Caco-2 (cell line): ENCODE measurements around the gene NOSIP. TPM values are rescaled to one million over a fixed set of nuclear protein-coding genes. Genes with fewer than 3 reads are reported as not detected.

Source experiments
- BruUV-seq: library from RNA; stranded (reverse); fragments of 400-500 nt; replicated peaks from 2 replicates; lab custom pipeline; 2021; lab: Mats Ljungman, UMichigan
- CTCF ChIA-PET: fragments of 300-600 bp; sonication (Branson Sonifier 250); formaldehyde crosslinking; loops from one replicate; lab custom pipeline; 2022; ENCODE audit warnings: antibody characterized with exemption; lab: Charles Lee
- POLR2A ChIA-PET: fragments of 300-600 bp; sonication (Branson Sonifier 250); formaldehyde crosslinking; loops from one replicate; lab custom pipeline; 2022; ENCODE audit warnings: antibody characterized with exemption; lab: Charles Lee
- DNase-seq, 2 experiments: peaks; one replicate each; pipeline versions ENCODE4 v3.0.0 to v3.0.0-alpha.2; 2020 to 2022
- H3K27me3 ChIP-seq: replicated peaks from 2 replicates; pipeline ENCODE4 v1.6.0; 2011; ENCODE audit warnings: low read length; ENCODE audit not compliant: control insufficient read depth, insufficient read depth
- H3K36me3 ChIP-seq: 2 replicates; pipeline ENCODE4 v1.5.1; 2011; ENCODE audit warnings: low read length; ENCODE audit not compliant: control insufficient read depth, insufficient read depth
- H3K4me1 ChIP-seq: fragments of 250-450 bp; sonication (Bioruptor Pico); 2 replicates; pipeline ENCODE4 v1.5.1; 2020; ENCODE audit warnings: mild to moderate bottlenecking
- H3K4me3 ChIP-seq: 2 replicates; pipeline ENCODE4 v1.5.1; 2011; ENCODE audit warnings: low read depth, mild to moderate bottlenecking, control low read depth, low read length
- H3K9me3 ChIP-seq: fragments of 250-450 bp; sonication (Bioruptor Pico); 2 replicates; pipeline ENCODE4 v1.5.1; 2020; ENCODE audit warnings: mild to moderate bottlenecking, moderate library complexity
- H3K27ac Mint-ChIP-seq: one replicate; pipeline ENCODE4 v1.8.0; 2022; ENCODE audit warnings: mixed read lengths; ENCODE audit not compliant: unreplicated experiment
- H3K27me3 Mint-ChIP-seq: one replicate; pipeline ENCODE4 v1.8.0; 2022; ENCODE audit warnings: mixed read lengths; ENCODE audit not compliant: insufficient read depth, unreplicated experiment
- H3K36me3 Mint-ChIP-seq: one replicate; pipeline ENCODE4 v1.8.0; 2022; ENCODE audit warnings: mild to moderate bottlenecking, mixed read lengths; ENCODE audit not compliant: insufficient read depth, unreplicated experiment
- H3K4me1 Mint-ChIP-seq: one replicate; pipeline ENCODE4 v1.8.0; 2022; ENCODE audit warnings: low read depth, mixed read lengths; ENCODE audit not compliant: unreplicated experiment
- H3K4me3 Mint-ChIP-seq: one replicate; pipeline ENCODE4 v1.8.0; 2022; ENCODE audit warnings: mild to moderate bottlenecking, moderate library complexity, mixed read lengths; ENCODE audit not compliant: unreplicated experiment
- H3K9me3 Mint-ChIP-seq: one replicate; pipeline ENCODE4 v1.8.0; 2022; ENCODE audit warnings: mixed read lengths; ENCODE audit not compliant: unreplicated experiment
- CTCF ChIP-seq, 2 experiments: fragments of 200-600 bp in 1 of 2; IDR thresholded peaks; 1 replicate in 1 of 2; 2 replicates in 1 of 2; pipeline versions ENCODE4 v1.5.1 to v1.8.0; 2011 to 2022; ENCODE audit warnings: antibody characterized with exemption in 1 of 2, control low read depth in 1 of 2, inconsistent platforms in 1 of 2, low read depth in 1 of 2, low read length in 1 of 2, mild to moderate bottlenecking in 1 of 2, moderate library complexity in 1 of 2; ENCODE audit not compliant: insufficient read depth in 1 of 2, severe bottlenecking in 1 of 2, unreplicated experiment in 1 of 2
- intact Hi-C: fragments of 100-400 bp; cut with micrococcal nuclease; formaldehyde crosslinking; loops from one replicate; pipeline ENCODE4 v1.10.0; 2022; ENCODE audit not compliant: unreplicated experiment
- total RNA-seq: library from RNA; stranded (reverse); gene quantifications from 2 replicates; pipeline ENCODE4 v1.2.3, GENCODE V29; 2022

The NOSIP gene
- total RNA-seq, 1 experiment from 2014 or later = 74.7 TPM

GRCh38 chr19:49543032-49543431 lies 37.3 kb downstream of the NOSIP start:
- Histone ChIP-seq H3K4me3 (no peak overlapping the region), H3K27me3 (no peaks in the 10 kb centered on the region), H3K9me3 (no peaks in the 10 kb centered on the region), H3K36me3 (peaks cover 2% of the 10 kb centered on the region; the same call in 1 of the 2 replicates), H3K4me1 (0 out of 2 replicates have a peak, but pooled peaks cover 3% of the 10 kb centered on the region)
- Mint-ChIP-seq H3K4me1 (peaks cover 21% of the 10 kb centered on the region), H3K36me3 (peaks cover 24% of the 10 kb centered on the region), H3K27me3 (no peaks in the 10 kb centered on the region), H3K27ac (no peak overlapping the region), H3K4me3 (no peak overlapping the region), H3K9me3 (no peaks in the 10 kb centered on the region)
- no TSS peak for BruUV-seq
- ChIA-PET POLR2A (interaction anchor here (0.5 kb wide), 1 partner anchor 137 kb away, joined by 13 read pairs; no protein-coding TSS in a partner anchor), CTCF (no interaction called here)
- intact Hi-C loops = no loop called here
- no peak for TF ChIP-seq CTCF (IDR thresholded peaks at IDR 0.05; ENCODE audit: insufficient read depth in 1 of 2, low read depth in 1 of 2, low read length in 1 of 2, severe bottlenecking in 1 of 2, unreplicated experiment in 1 of 2)
- no peak for DNase-seq

DNA sequence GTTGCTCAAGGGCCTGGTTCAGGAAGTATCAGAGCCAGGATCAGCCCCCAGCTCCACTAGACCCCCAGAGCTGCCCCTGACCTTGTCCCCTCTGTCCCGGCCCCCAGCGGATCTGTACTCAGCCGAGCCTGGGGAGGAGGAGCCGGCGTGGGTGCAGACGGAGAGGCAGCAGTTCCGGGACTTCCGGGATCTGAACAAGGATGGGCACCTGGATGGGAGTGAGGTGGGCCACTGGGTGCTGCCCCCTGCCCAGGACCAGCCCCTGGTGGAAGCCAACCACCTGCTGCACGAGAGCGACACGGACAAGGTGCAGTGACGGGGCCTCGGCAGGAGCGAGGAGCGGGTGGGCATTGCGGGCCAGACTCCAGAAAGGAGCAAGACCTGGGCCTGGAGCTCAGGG lies 37.9 kb downstream of the NOSIP start:
- ChIA-PET CTCF (no interaction called here), POLR2A (interaction anchor here (0.6 kb wide), 1 partner anchor 41 kb away, joined by 3 read pairs; no protein-coding TSS in a partner anchor)
- H3K4me1 Mint-ChIP-seq = peaks cover 21% of the 10 kb centered on the region
- TF ChIP-seq CTCF (IDR thresholded peaks at IDR 0.05; ENCODE audit: insufficient read depth in 1 of 2, low read depth in 1 of 2, low read length in 1 of 2, severe bottlenecking in 1 of 2, unreplicated experiment in 1 of 2) = no peak
- no peak overlapping the region for H3K4me3 Mint-ChIP-seq
- no peak overlapping the region for H3K4me3 ChIP-seq
- no peak for DNase-seq
- intact Hi-C loops = no loop called here
- H3K27me3 ChIP-seq = no peaks in the 10 kb centered on the region
- no peaks in the 10 kb centered on the region for H3K9me3 Mint-ChIP-seq
- peaks cover 27% of the 10 kb centered on the region for H3K36me3 Mint-ChIP-seq
- H3K9me3 ChIP-seq = no peaks in the 10 kb centered on the region
- no TSS peak for BruUV-seq
- 0 out of 2 replicates have a peak, but pooled peaks cover 3% of the 10 kb centered on the region for H3K4me1 ChIP-seq
- H3K36me3 ChIP-seq = peaks cover 2% of the 10 kb centered on the region; the same call in 1 of the 2 replicates
- no peaks in the 10 kb centered on the region for H3K27me3 Mint-ChIP-seq
- no peak overlapping the region for H3K27ac Mint-ChIP-seq

GRCh38 chr19:49541914-49542313 lies 38.4 kb downstream of the NOSIP start:
- Histone ChIP-seq H3K4me3 (no peak overlapping the region), H3K9me3 (no peaks in the 10 kb centered on the region), H3K36me3 (peaks cover 5% of the 10 kb centered on the region), H3K4me1 (0 out of 2 replicates have a peak, but pooled peaks cover 3% of the 10 kb centered on the region), H3K27me3 (no peaks in the 10 kb centered on the region)
- no peak for TF ChIP-seq CTCF (IDR thresholded peaks at IDR 0.05; ENCODE audit: insufficient read depth in 1 of 2, low read depth in 1 of 2, low read length in 1 of 2, severe bottlenecking in 1 of 2, unreplicated experiment in 1 of 2)
- Mint-ChIP-seq H3K4me1 (peaks cover 16% of the 10 kb centered on the region), H3K4me3 (no peak overlapping the region), H3K27ac (no peak overlapping the region), H3K9me3 (no peaks in the 10 kb centered on the region), H3K27me3 (no peaks in the 10 kb centered on the region), H3K36me3 (peaks cover 32% of the 10 kb centered on the region)
- POLR2A ChIA-PET = no interaction called here
- DNase-seq = no peak
- intact Hi-C loops = no loop called here
- CTCF ChIA-PET = interaction anchor here (0.6 kb wide), 1 partner anchor 444 kb away, joined by 5 read pairs; no protein-coding TSS in a partner anchor
- BruUV-seq = no TSS peak
